PFSK-1 (cell line): Measurements from ENCODE around the gene BCAT1.

Source experiments
- FOXP2 ChIP-seq: optimal IDR thresholded peaks from 2 replicates; pipeline ENCODE3; 2011; ENCODE audit warnings: borderline replicate concordance, control low read depth, inconsistent platforms; ENCODE audit not compliant: insufficient read depth; ENCODE audit errors: extremely low read length, extremely low read depth
- POLR2AphosphoS5 ChIP-seq: IDR thresholded peaks from 2 replicates; pipeline ENCODE4 v1.6.1; 2012; ENCODE audit warnings: low read depth, mild to moderate bottlenecking, control low read depth, low read length, moderate library complexity
- REST ChIP-seq, 2 experiments: IDR thresholded peaks; 2 replicates each; pipeline versions ENCODE4 v1.6.1 to v1.8.0; 2011 to 2012; ENCODE audit warnings: low read depth in 2 of 2, low read length in 2 of 2, control low read depth in 1 of 2, inconsistent platforms in 1 of 2, mild to moderate bottlenecking in 1 of 2, moderate library complexity in 1 of 2; ENCODE audit not compliant: insufficient read depth in 1 of 2
- SIN3A ChIP-seq: IDR thresholded peaks from 2 replicates; pipeline ENCODE4 v1.6.1; 2012; ENCODE audit warnings: mild to moderate bottlenecking, low read length, moderate library complexity, borderline replicate concordance; ENCODE audit not compliant: insufficient read depth
- TAF1 ChIP-seq: IDR thresholded peaks from 2 replicates; pipeline ENCODE4 v1.6.1; 2012; ENCODE audit warnings: low read length, control low read depth, borderline replicate concordance; ENCODE audit not compliant: insufficient read depth

Gene BCAT1

DNA sequence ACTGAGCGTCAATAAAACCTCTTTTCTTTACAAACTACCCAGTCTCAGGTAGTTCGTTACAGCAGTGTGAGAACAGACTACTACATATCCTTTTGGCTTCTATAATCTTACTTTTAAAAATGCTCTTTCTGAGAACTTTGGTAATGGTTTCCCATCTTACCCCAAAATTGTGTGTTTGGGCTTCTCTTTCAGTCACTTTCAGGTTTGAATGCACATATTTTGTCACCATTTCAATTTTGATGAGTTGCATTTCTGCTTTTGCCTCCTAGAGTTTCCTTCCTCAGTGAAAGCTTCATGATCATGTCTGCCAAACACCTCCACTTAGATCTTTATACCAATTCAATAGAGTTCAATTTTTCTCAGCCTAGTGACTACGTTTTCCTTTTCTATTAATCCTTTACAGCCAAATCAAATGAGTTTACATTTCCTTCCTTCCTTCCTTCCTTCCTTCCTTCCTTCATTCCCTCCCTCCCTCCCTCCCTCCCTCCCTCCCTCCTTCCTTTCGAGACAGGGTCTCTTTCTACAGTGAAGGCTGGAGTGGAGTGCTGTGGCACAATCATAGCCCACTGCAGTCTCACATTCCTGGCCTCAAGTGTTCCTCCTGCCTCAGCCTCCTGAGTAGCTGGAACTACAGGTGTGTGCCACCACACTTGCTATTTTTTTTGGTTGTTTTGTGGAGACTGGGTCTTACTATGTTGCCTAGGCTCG lies 124.9 kb downstream of the BCAT1 start:
- TF ChIP-seq TAF1, result no peak
- TF ChIP-seq SIN3A, result no peak
- TF ChIP-seq FOXP2, result no peak
- TF ChIP-seq POLR2AphosphoS5, result no peak
- TF ChIP-seq REST (IDR thresholded peaks at IDR 0.05; ENCODE audit: insufficient read depth in 1 of 2, low read depth in 2 of 2, low read length in 2 of 2), result no peak

GRCh38 chr12:24822121-24822899 lies 126.6 kb downstream of the BCAT1 start:
- TF ChIP-seq REST (IDR thresholded peaks at IDR 0.05; ENCODE audit: insufficient read depth in 1 of 2, low read depth in 2 of 2, low read length in 2 of 2), result no peak
- TF ChIP-seq POLR2AphosphoS5, result no peak
- TF ChIP-seq FOXP2, result no peak
- TF ChIP-seq TAF1, result no peak
- TF ChIP-seq SIN3A, result no peak

DNA sequence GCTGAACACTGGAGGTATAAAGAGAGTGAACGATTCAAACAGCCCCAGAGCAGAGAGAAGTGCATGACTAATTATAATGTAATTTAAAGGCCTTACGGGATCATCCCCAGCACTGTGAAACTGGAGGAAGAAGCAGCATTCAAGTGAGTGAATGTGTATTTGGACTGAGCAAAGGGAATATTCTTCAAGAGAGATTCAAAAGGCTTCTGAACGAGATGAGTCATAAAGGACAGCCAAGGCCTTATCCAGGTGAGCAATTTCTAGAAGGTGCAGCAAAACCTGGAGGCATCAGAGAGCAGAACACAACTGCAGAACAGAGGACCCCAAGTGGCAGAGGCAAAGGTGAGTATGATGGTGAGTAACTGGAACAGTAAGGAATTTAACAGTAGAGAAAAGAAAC lies 127.2 kb downstream of the BCAT1 start:
- no peak for TF ChIP-seq SIN3A
- TF ChIP-seq TAF1, result no peak
- no peak for TF ChIP-seq POLR2AphosphoS5
- no peak for TF ChIP-seq REST (IDR thresholded peaks at IDR 0.05; ENCODE audit: insufficient read depth in 1 of 2, low read depth in 2 of 2, low read length in 2 of 2)
- TF ChIP-seq FOXP2, result no peak

DNA sequence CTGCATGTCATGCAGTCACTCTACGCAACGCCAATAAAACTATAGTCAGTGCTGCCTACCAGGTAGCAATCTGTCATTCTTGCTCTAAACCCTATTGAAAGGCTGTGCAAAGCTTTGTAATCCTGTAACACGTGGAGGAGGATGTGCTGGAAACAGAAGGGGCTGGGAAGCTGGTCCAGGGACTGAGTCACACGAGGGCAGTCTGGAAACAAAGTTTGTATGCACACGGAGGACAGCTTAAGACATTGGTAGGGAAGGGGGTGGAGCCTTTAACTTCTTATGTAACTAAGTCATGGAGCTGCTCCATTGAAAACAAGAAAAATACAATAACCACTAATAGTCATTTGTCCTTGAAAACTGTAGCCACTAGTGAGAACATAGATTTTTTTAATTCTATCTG lies 128.0 kb downstream of the BCAT1 start:
- TF ChIP-seq SIN3A (no peak), REST (IDR thresholded peaks at IDR 0.05; ENCODE audit: insufficient read depth in 1 of 2, low read depth in 2 of 2, low read length in 2 of 2) (no peak), FOXP2 (no peak), POLR2AphosphoS5 (no peak), TAF1 (no peak)
